Heart left ventricle (tissue), 16 donors: Measurements from ENCODE around the gene PLPPR5. TPM values are rescaled to one million over a fixed set of nuclear protein-coding genes. Genes with fewer than 3 reads are reported as not detected.

Experiments used
- ATAC-seq, 4 donors: fragments of 200-7000 bp; cut with Tn5 transposase; one replicate each; pipeline ENCODE4 v1.9.1; 2020 to 2022; ENCODE audit warnings: moderate library complexity in 4 of 4, mild to moderate bottlenecking in 3 of 4, moderate number of reproducible peaks in 1 of 4
- DNase-seq, 5 donors: peaks; one replicate each; pipeline ENCODE4 v3.0.0-alpha.2; 2020
- H3K27ac ChIP-seq, 12 donors: fragments of 200-600 bp; sonication (generic) in 4 of 12; one replicate each; pipeline versions ENCODE4 v1.5.0 to v1.8.0; 2016 to 2022; ENCODE audit warnings: mild to moderate bottlenecking in 2 of 12
- H3K27me3 ChIP-seq, 9 donors: fragments of 200-600 bp; sonication (generic) in 2 of 9; one replicate each; pipeline versions ENCODE4 v1.5.1 to v1.8.0; 2016 to 2022; ENCODE audit warnings: mild to moderate bottlenecking in 3 of 9
- H3K36me3 ChIP-seq, 9 donors: fragments of 200-600 bp; sonication (generic) in 2 of 9; one replicate each; pipeline versions ENCODE4 v1.5.0 to v1.8.0; 2018 to 2022; ENCODE audit warnings: mild to moderate bottlenecking in 2 of 9
- H3K4me1 ChIP-seq, 12 donors: fragments of 200-600 bp; sonication (generic) in 4 of 12; one replicate each; pipeline versions ENCODE4 v1.5.0 to v1.8.0; 2016 to 2022; ENCODE audit warnings: mild to moderate bottlenecking in 3 of 12
- H3K4me3 ChIP-seq, 12 donors: fragments of 200-600 bp; sonication (generic) in 4 of 12; one replicate each; pipeline versions ENCODE4 v1.5.0 to v1.8.0; 2017 to 2022; ENCODE audit warnings: mild to moderate bottlenecking in 9 of 12, moderate library complexity in 4 of 12
- H3K9me3 ChIP-seq, 12 donors: fragments of 200-600 bp; sonication (generic) in 4 of 12; one replicate each; pipeline versions ENCODE4 v1.5.0 to v1.8.0; 2016 to 2022; ENCODE audit warnings: mild to moderate bottlenecking in 1 of 12
- CTCF ChIP-seq, 12 donors: fragments of 200-600 bp; sonication (generic) in 4 of 12; IDR thresholded peaks; one replicate each; pipeline versions ENCODE4 v1.5.0 to v1.8.0; 2018 to 2022; ENCODE audit warnings: antibody characterized with exemption in 12 of 12, mild to moderate bottlenecking in 5 of 12
- POLR2A ChIP-seq, 2 donors: fragments of 450-650 bp; IDR thresholded peaks; one replicate each; pipeline ENCODE4 v1.6.1; 2017; ENCODE audit warnings: antibody characterized with exemption in 2 of 2, mild to moderate bottlenecking in 2 of 2, moderate library complexity in 2 of 2
- WGBS, 4 donors: extraction: QIAGEN DNeasy Blood & Tissue Kit in 2 of 4; methylation state at CpG; one replicate each; pipeline versions ENCODE4 v1.1.5 to v1.1.7; 2013 to 2018; 5-methylcytosine and 5-hydroxymethylcytosine counted together
- intact Hi-C, 10 donors: fragments of 100-400 bp; cut with DNase I; formaldehyde crosslinking; loops; one replicate each; pipeline versions ENCODE4 v1.11.1 to v1.14.2; 2022
- polyA plus RNA-seq, 2 donors: library from polyadenylated mRNA; stranded (reverse); fragments of 200-250 nt; gene quantifications; one replicate each; pipeline ENCODE4 v1.2.3, GENCODE V29; 2013
- total RNA-seq, 9 donors: library from RNA; depleted of rRNA in 2 of 9; stranded (reverse); fragments of >200 nt in 2 of 9; fragmentation: NEBNext Ultra II Directional in 3 of 9; extraction: Animal tissue kit (Norgen Biotek cat#: 25700) in 3 of 9; gene quantifications; one replicate each; pipeline versions ENCODE4 v1.1.0 to v1.2.4, GENCODE V29; 2016 to 2023
- donor health status: ischemic (EF 13 %, LVEDD 7.1; RV severe dilation, severe dysfunction).
- donor health status: healthy with polysubstance abuse.
- donor health status: DM: no; HTN: yes; CAD: no.
- donor health status: DM: no; HTN: no; CAD: no.
- donor health status: ischemic (EF 25% LVEDD 6.9; RV normal size, moderate dysfunction).
- donor health status: ischemic (EF 25% LVEDD 5.7; RV mildly dilated, moderate dysfunction).
- donor health status: healthy.
- donor health status: DM: yes; HTN: yes; CAD: no.
- donor health status: ischemic (EF 35%, LVEDD 5.7; RV mildly dilated, moderate dysfunction).
- donor health status: nonischemic (EF 11% LVEDD 7.7; RV severe dilation, severe dysfunction).
- donor health status: DM: yes; HTN: yes; CAD: no.
- donor health status: PGD.
- donor health status: ischemic (EF 29% LVEDD 5.4; RV normal size, mild dysfunction).
- donor health status: nonischemic (EF 23%, LVEDD 6.1; RV moderate dilation, normal function).

Gene PLPPR5
- total and polyA plus RNA-seq, 11 donors: not detected

DNA sequence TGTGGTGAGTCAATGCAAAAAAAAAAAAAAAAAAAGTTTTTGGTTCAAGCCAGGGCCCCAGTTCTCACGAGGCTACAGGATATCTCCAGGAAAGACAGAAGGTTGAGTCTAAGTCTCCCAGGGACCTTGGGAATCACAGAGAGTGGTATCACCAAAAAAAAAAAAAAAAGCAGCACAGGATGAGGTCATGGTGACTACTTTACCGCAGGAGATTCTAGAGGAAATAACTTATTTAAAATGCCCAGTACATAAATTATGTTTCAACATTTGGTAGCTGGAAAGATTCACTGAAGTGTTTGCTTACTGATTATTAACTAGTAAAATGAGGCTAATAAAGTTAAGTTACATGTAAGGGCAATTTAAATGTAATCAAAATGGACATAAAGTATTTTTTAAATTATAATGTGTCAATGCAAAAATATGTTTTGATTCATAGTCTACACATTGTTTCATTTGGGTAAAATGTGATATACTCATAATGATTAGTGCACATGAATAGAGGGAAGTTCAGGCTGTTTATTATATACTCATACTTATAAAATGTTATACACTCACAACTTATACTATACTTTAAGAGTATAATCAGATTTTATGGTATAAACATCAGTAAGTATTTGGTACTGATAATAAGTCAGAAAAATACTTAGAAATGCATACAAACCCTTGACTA is 84.1 kb downstream of the PLPPR5 start:
- no peak for DNase-seq
- Histone ChIP-seq H3K4me3 (no peak overlapping the region), H3K36me3 (no peaks in the 10 kb centered on the region), H3K27me3 (no peaks in the 10 kb centered on the region), H3K9me3 (no peaks in the 10 kb centered on the region), H3K4me1 (no peaks in the 10 kb centered on the region), H3K27ac (no peak overlapping the region)
- TF ChIP-seq CTCF (IDR thresholded peaks at IDR 0.05) (no peak), POLR2A (IDR thresholded peaks at IDR 0.05) (no peak)
- intact Hi-C loops: no loop called here
- WGBS, 4 donors: 32 to 39% (median 35%) methylated on average over 2 of the region's 2 CpGs
- no peak for ATAC-seq

DNA sequence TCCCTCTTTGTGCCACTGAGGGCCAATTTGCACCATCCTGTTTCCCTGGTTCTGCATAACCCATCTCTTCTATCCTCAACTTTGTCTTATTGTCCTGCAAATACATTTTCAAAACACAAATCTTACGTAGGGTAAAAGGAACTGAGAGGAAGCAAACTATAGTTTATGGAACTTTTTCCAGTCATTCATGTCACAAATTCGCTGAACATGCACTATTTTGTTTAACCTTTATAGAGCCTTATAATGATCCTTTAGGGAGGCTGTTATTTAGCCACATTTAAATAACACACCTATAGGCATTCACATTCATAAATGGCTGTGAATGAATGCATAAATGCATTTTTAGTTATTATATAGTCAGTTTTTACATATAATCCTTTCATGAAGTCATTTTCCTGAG is 85.0 kb downstream of the PLPPR5 start:
- ATAC-seq (no peak), DNase-seq (no peak)
- Histone ChIP-seq H3K36me3 (no peaks in the 10 kb centered on the region), H3K9me3 (no peaks in the 10 kb centered on the region), H3K4me3 (no peak overlapping the region), H3K27me3 (no peaks in the 10 kb centered on the region), H3K4me1 (no peaks in the 10 kb centered on the region), H3K27ac (no peak overlapping the region)
- intact Hi-C loops: no loop called here
- WGBS, 4 donors: 82 to 85% (median 83%) methylated on average over 2 of the region's 2 CpGs
- TF ChIP-seq POLR2A (IDR thresholded peaks at IDR 0.05) (no peak), CTCF (IDR thresholded peaks at IDR 0.05) (no peak)

DNA sequence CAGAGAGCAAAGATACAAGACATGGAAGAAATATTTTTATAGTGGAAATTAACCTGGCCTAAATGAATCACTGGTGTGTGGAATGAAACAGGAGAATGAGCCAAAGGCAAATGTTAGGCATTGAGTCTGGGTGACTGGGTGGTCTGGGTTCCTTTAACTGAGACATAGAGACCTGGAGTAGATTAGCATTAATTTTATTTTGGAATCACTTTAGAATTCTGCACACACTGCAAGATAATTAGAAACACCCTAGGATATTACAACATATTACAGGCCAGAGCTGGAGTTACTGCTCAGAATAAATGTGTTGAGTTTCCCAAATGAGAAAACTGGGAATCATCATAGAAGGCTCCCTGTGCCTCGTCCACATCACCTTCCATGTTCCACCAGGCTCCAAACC is 85.5 kb downstream of the PLPPR5 start:
- no peak for ATAC-seq
- H3K4me1 ChIP-seq: no peaks in the 10 kb centered on the region
- WGBS, 4 donors: 56 to 76% (median 69%) methylated on average over 1 of the region's 1 CpG
- DNase-seq: no peak
- no peaks in the 10 kb centered on the region for H3K36me3 ChIP-seq
- no peak for TF ChIP-seq POLR2A (IDR thresholded peaks at IDR 0.05)
- no peak for TF ChIP-seq CTCF (IDR thresholded peaks at IDR 0.05)
- H3K9me3 ChIP-seq: no peaks in the 10 kb centered on the region
- no peaks in the 10 kb centered on the region for H3K27me3 ChIP-seq
- no peak overlapping the region for H3K27ac ChIP-seq
- no peak overlapping the region for H3K4me3 ChIP-seq
- intact Hi-C loops: no loop called here

DNA sequence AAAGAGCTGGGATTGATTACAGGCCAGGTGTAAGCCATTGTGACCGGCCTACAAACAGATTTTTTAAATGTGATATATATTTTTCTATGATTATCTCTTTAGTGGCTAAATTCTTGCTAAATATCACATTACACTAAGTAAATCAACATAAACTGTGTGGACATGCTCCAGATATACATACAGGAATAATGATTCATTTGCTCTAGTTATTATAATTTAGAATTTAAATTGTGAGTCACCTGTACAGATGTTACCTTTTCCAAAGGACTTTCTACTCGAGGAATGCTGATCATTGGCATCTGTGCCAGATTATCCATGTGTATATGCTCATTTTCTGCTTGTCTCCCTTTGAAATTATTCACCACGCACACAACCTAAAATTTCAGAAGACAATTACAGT is 90.1 kb downstream of the PLPPR5 start:
- ATAC-seq (no peak), DNase-seq (no peak)
- Histone ChIP-seq H3K27me3 (no peaks in the 10 kb centered on the region), H3K36me3 (no peaks in the 10 kb centered on the region), H3K27ac (no peak overlapping the region), H3K4me3 (no peak overlapping the region), H3K4me1 (no peaks in the 10 kb centered on the region), H3K9me3 (no peaks in the 10 kb centered on the region)
- WGBS, 4 donors: 70 to 85% (median 81%) methylated on average over 3 of the region's 3 CpGs
- intact Hi-C loops: no loop called here
- no peak for TF ChIP-seq CTCF (IDR thresholded peaks at IDR 0.05)
- TF ChIP-seq POLR2A (IDR thresholded peaks at IDR 0.05): no peak
